Stomach (tissue), 4 donors: ENCODE data around the gene ETHE1.

Source experiments
- CTCF ChIP-seq, 7 experiments: fragments of 450-650 bp in 4 of 7; fragments of 200-600 bp in 3 of 7; sonication (generic) in 3 of 7; IDR thresholded peaks; one replicate each; pipeline ENCODE4 v1.5.1; 2016 to 2019; ENCODE audit warnings: antibody characterized with exemption in 7 of 7, control low read depth in 2 of 7, mild to moderate bottlenecking in 1 of 7
- EP300 ChIP-seq: sonication (generic); formaldehyde crosslinking; IDR thresholded peaks from one replicate; pipeline ENCODE4 v1.6.1; 2017; ENCODE audit warnings: antibody characterized with exemption
- POLR2A ChIP-seq, 4 donors: fragments of 450-650 bp; IDR thresholded peaks; one replicate each; pipeline ENCODE4 v1.6.1; 2016; ENCODE audit warnings: antibody characterized with exemption in 4 of 4, control low read depth in 2 of 4, mild to moderate bottlenecking in 1 of 4, moderate library complexity in 1 of 4

- no peak for TF ChIP-seq EP300
- peak in 1 of 4 donors; percentile 49 for TF ChIP-seq POLR2A (IDR thresholded peaks at IDR 0.05)
- TF ChIP-seq CTCF (IDR thresholded peaks at IDR 0.05) = no peak
Observed at GRCh38 chr19:43526884-43527859, at the start of gene ETHE1.
